ENCODE measurements around the gene UVRAG. TPM values are rescaled to one million over a fixed set of nuclear protein-coding genes. Genes with fewer than 3 reads are reported as not detected.

UVRAG gene
- total and polyA plus RNA-seq, 2 donors (not counting 1 experiment from before 2014, with no cell fraction given) = 37.7 to 94.1 TPM

- POLR2A ChIA-PET = no interaction called here
Observed at GRCh38 chr11:75786101-75786736, 28.8 kb upstream of the UVRAG start.

More at GRCh38 chr11:75786101-75786736, 28.8 kb upstream of the UVRAG start:
- Histone ChIP-seq H3K36me3 (replicated peaks in 1 of 2; ENCODE audit: control extremely low read depth in 1 of 2, control insufficient read depth in 1 of 2, extremely low read depth in 1 of 2, insufficient read depth in 2 of 2, low read length in 1 of 2) (peaks cover 0 to 15% of the 10 kb centered on the region in 2 experiments), H3K4me3 (ENCODE audit: control extremely low read depth in 1 of 5, extremely low read depth in 1 of 5, insufficient read depth in 1 of 5, low read depth in 2 of 5, low read length in 4 of 5) (no peak overlapping the region), H2AFZ (ENCODE audit: insufficient read depth, low read depth, low read length, poor library complexity, severe bottlenecking) (no peak overlapping the region), H3K4me1 (ENCODE audit: control insufficient read depth in 2 of 2, insufficient read depth in 2 of 2, low read length in 2 of 2) (no peaks in the 10 kb centered on the region), H3K4me2 (replicated peaks; ENCODE audit: low read depth, low read length, poor library complexity, severe bottlenecking) (no peak overlapping the region), H3K27ac (ENCODE audit: low read length in 2 of 2) (no peak overlapping the region), H3K79me2 (ENCODE audit: control insufficient read depth, insufficient read depth, low read length) (no peaks in the 10 kb centered on the region), H3K9me3 (ENCODE audit: control extremely low read depth in 1 of 3, control insufficient read depth in 2 of 3, insufficient read depth in 1 of 3, low read length in 2 of 3) (no peaks in the 10 kb centered on the region), H4K20me1 (ENCODE audit: control insufficient read depth, insufficient read depth, low read length, poor library complexity, severe bottlenecking) (no peaks in the 10 kb centered on the region), H3K9ac (ENCODE audit: low read length) (no peak overlapping the region), H3K27me3 (replicated peaks in 1 of 4; ENCODE audit: control extremely low read depth in 1 of 4, control insufficient read depth in 3 of 4, insufficient read depth in 4 of 4, low read length in 3 of 4) (no peaks in the 10 kb centered on the region)
- no peak overlapping the region for H3K4me3 Mint-ChIP-seq
- CTCF ChIA-PET = no interaction called here
- WGBS (ENCODE audit: insufficient coverage) = 92% methylated on average over 8 of the region's 8 CpGs
- no peaks in the 10 kb centered on the region for H3K27me3 Mint-ChIP-seq
- H3K27ac Mint-ChIP-seq = no peak overlapping the region
- ATAC-seq (ENCODE audit: low read depth) (no peak), DNase-seq (no peak)
- no peaks in the 10 kb centered on the region for H3K4me1 Mint-ChIP-seq
- intact Hi-C loops (cut with micrococcal nuclease) = no loop called here
- TF ChIP-seq CTCF (IDR thresholded peaks at IDR 0.05) (no peak), EZH2 (IDR thresholded peaks at IDR 0.05; ENCODE audit: borderline replicate concordance, insufficient read depth, low read depth, low read length, poor library complexity, severe bottlenecking) (no peak)
- H3K9me3 Mint-ChIP-seq (ENCODE audit: insufficient read depth) = no peaks in the 10 kb centered on the region
